ENCODE data around the gene UMOD.

DNA sequence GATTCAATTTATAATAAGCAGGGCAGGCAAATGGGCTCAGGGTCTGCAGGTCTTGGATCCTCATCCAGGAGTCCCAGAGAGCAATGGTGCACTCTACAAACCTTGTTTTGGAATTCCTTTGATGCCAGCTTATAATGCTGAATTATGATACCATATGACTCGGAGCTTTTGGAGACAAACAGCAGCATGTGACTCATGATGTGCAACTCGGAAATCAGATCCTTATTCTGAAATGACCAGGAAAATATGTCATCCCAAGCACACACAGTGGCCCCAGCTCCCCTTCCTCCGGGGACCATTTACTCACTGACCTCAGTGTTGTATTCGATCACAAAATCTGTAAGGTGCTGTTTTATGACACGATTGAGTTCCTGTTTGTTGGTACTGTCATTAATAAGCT lies 20.2 kb upstream of the UMOD start:
- TF ChIP-seq CTCF (IDR thresholded peaks at IDR 0.05; ENCODE audit: insufficient read depth, low read length, poor library complexity, severe bottlenecking): no peak
- no peak for TF ChIP-seq EZH2phosphoT487 (conservative IDR thresholded peaks at IDR 0.05; ENCODE audit: low read length)

All from SU-DHL-6 (cell line).